ENCODE data around the gene PRKN. TPM values are rescaled to one million over a fixed set of nuclear protein-coding genes. Genes with fewer than 3 reads are reported as not detected.

PRKN gene
- total RNA-seq, 2 donors from 2014 or later = 8.3 to 8.4 TPM

DNA sequence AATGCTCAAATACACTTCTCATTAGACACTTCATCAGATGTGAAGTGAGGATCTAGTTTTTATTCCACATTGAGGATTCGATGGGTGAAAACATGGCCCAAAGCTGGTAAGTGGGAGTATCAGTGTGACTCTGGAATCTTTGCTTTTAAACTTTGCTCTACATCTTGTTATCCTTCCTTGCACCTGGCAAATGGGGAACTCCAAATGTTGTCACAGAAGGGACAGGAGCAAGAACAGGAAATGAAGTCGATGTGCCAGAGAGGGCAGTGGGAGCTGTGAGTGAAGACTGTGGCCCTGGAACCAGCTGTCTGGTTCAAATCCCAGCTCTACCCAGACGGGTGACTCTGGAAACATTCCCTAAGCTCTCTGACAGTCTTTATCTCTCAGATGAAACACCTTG is 1367.0 kb downstream of the PRKN start:
- no peak overlapping the region for H3K27ac Mint-ChIP-seq
- H3K4me3 Mint-ChIP-seq = no peak overlapping the region
- H3K27me3 Mint-ChIP-seq = peaks cover 13% of the 10 kb centered on the region
- DNase-seq (no peak), ATAC-seq (no peak)
- no peaks in the 10 kb centered on the region for H3K9me3 ChIP-seq (ENCODE audit: control insufficient read depth, low read length, poor library complexity, severe bottlenecking)
- peaks cover 3% of the 10 kb centered on the region for H3K36me3 Mint-ChIP-seq (ENCODE audit: low read depth)
- peaks cover 4% of the 10 kb centered on the region for H3K4me1 Mint-ChIP-seq

DNA sequence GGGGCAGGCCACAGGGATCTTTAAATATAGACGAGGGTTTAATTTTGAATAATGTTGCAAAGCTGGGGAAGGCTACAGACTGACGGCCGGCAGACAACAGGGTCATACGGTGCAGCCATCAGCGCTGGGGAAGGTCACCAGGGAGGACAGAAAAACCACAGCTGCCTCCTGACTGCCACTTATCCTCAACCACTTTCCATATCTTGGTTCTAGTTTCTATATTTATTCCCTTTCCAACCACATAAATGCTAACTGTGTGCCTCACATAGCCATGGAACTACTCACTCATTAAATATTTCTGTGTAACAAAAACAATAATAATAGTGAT is 1368.0 kb downstream of the PRKN start:
- no peaks in the 10 kb centered on the region for H3K9me3 ChIP-seq (ENCODE audit: control insufficient read depth, low read length, poor library complexity, severe bottlenecking)
- no peak for DNase-seq
- H3K36me3 Mint-ChIP-seq (ENCODE audit: low read depth) = peaks cover 4% of the 10 kb centered on the region
- H3K4me1 Mint-ChIP-seq = peaks cover 4% of the 10 kb centered on the region
- no peak for ATAC-seq
- H3K27me3 Mint-ChIP-seq = peaks cover 19% of the 10 kb centered on the region
- no peak overlapping the region for H3K4me3 Mint-ChIP-seq
- no peak overlapping the region for H3K27ac Mint-ChIP-seq

DNA sequence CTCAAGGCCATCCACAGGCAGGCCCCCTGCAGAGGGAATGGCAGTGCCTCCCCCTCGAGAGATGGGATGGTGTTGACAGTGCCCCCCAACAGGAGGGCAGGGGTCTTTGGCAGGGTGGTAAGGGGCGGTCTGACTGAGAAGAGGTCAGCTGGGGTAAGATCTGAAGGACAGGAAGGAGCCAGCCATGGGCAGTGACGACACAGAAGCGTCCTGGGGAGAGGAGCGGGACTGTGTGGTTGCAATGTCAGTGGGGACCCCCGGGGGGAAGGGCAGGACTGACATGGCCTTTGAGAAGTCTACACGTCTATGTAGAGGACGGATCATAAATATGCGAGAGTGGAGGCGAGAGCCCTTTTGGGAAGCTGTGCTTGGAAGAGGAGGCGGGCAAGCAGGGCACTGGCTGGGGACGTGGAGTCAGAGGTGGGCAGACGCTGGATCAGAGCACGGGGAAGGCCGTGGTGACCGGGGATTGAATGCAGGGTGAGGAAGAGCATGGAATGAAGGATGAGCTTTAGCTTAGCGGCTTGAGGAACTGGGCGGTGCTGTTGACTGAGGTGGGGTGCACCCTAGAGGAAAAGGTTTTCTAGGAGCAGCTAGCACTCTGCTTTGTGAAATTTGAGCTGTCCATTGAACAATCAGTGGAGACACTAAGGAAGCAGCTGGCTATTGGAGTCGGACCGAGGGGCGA is 1371.3 kb downstream of the PRKN start:
- peaks cover 19% of the 10 kb centered on the region for H3K27me3 Mint-ChIP-seq
- H3K4me3 Mint-ChIP-seq = no peak overlapping the region
- no peaks in the 10 kb centered on the region for H3K9me3 ChIP-seq (ENCODE audit: control insufficient read depth, low read length, poor library complexity, severe bottlenecking)
- no peak overlapping the region for H3K27ac Mint-ChIP-seq
- DNase-seq (no peak), ATAC-seq (no peak)
- H3K36me3 Mint-ChIP-seq (ENCODE audit: low read depth) = peaks cover 4% of the 10 kb centered on the region
- peaks cover 4% of the 10 kb centered on the region for H3K4me1 Mint-ChIP-seq

DNA sequence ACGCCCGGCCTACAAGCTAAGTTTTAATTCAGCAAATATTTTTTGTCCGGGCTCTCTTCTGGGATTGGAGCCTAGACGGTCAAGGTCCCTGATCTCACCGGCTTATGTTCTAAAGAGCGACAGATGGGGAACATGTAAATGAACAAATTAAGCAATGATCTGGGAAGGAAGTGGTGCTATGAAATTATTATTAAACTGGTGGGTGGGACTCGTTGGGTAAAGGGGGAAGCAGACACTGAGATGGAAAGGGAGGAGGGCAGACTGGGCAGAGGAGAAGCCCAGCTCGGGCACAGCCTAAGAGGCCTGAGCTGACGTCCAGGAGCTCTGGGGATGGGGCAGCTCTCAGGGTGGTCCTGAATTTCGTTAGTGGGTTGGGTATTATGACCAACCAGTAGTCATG is 1371.9 kb downstream of the PRKN start:
- no peak for ATAC-seq

DNA sequence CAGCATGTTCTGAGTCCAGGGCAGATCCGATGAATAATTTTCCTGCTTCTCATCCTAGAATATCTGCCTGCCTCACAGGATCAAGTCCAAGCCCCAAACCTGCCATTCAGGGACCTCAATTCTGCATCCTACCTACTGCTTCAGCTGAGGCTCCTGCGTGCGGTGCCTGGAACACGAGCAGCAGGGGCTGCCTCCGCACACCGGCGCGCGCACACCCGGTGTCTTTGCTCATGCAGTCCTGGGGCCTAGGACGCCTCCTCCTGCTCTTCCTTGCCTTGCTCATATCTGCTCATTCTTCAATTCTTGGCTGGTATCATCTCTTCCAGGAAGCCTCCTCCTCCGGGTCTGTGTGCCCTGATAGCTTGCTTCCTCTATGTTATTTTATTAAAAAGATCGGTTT is 1372.6 kb downstream of the PRKN start:
- DNase-seq (no peak), ATAC-seq (no peak)
- Mint-ChIP-seq H3K4me1 (peaks cover 4% of the 10 kb centered on the region), H3K4me3 (no peak overlapping the region), H3K27me3 (peaks cover 13% of the 10 kb centered on the region), H3K27ac (no peak overlapping the region), H3K36me3 (ENCODE audit: low read depth) (peaks cover 4% of the 10 kb centered on the region)
- H3K9me3 ChIP-seq (ENCODE audit: control insufficient read depth, low read length, poor library complexity, severe bottlenecking) = no peaks in the 10 kb centered on the region

More for the DNA sequence above, 1371.9 kb downstream of the PRKN start:
- H3K4me1 Mint-ChIP-seq = peaks cover 4% of the 10 kb centered on the region
- H3K36me3 Mint-ChIP-seq (ENCODE audit: low read depth) = peaks cover 4% of the 10 kb centered on the region
- peaks cover 19% of the 10 kb centered on the region for H3K27me3 Mint-ChIP-seq
- H3K27ac Mint-ChIP-seq = no peak overlapping the region
- no peaks in the 10 kb centered on the region for H3K9me3 ChIP-seq (ENCODE audit: control insufficient read depth, low read length, poor library complexity, severe bottlenecking)
- H3K4me3 Mint-ChIP-seq = no peak overlapping the region
- DNase-seq = no peak

DNA sequence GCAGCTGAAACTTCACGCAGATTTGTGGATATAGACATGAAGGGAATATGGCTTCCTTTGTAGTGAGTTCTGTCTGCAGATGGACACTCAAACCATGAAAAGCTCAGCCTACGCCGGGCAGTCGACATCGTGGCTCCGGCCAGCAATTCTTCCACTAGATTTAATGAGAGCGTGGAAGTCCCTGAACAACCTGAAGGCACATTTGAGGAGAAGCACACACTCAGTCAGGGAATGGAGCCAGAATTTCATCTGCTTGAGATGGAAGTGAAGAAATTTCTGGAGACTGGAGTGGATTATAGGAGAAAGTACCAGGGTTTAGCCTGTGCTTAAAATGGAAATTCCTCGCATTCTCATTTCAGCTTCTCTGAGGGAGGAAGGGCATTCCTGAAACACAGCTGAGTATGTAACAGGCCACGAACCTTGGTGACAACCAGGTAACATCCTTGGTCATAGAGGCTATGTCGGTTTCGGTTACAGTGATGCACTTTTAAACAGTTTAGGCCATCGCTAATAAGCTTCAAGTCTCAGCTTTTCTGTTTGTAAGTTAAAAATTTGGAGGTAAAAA is 1373.2 kb downstream of the PRKN start:
- DNase-seq = no peak
- Mint-ChIP-seq H3K36me3 (ENCODE audit: low read depth) (peaks cover 2% of the 10 kb centered on the region), H3K4me1 (peaks cover 4% of the 10 kb centered on the region), H3K27me3 (peaks cover 11% of the 10 kb centered on the region), H3K4me3 (no peak overlapping the region), H3K27ac (no peak overlapping the region)
- ATAC-seq = no peak
- H3K9me3 ChIP-seq (ENCODE audit: control insufficient read depth, low read length, poor library complexity, severe bottlenecking) = no peaks in the 10 kb centered on the region

DNA sequence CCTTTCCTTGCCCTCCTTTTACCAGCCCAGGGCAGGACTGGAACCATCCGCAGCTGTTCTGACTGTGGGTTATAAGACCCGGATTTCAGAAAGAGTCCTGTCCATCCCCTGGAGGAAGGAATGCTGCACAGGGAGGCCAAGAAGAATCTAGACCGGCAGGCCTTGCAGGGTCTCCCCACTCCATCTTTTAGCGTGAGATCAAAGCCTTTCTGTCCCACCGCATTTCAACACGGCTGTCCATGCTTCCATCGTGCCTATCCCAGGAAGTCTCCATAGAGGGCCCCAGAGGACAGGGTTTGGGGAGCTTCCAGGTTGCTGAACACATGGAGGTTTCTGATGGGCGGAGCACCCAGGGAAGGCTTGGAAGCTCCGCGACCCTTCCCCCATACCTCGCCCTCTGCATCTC is 1374.4 kb downstream of the PRKN start:
- DNase-seq (no peak), ATAC-seq (no peak)
- peaks cover 2% of the 10 kb centered on the region for H3K36me3 Mint-ChIP-seq (ENCODE audit: low read depth)
- peaks cover 11% of the 10 kb centered on the region for H3K27me3 Mint-ChIP-seq
- H3K4me3 Mint-ChIP-seq = no peak overlapping the region
- H3K27ac Mint-ChIP-seq = no peak overlapping the region
- H3K9me3 ChIP-seq (ENCODE audit: control insufficient read depth, low read length, poor library complexity, severe bottlenecking) = no peaks in the 10 kb centered on the region
- H3K4me1 Mint-ChIP-seq = peaks cover 4% of the 10 kb centered on the region

DNA sequence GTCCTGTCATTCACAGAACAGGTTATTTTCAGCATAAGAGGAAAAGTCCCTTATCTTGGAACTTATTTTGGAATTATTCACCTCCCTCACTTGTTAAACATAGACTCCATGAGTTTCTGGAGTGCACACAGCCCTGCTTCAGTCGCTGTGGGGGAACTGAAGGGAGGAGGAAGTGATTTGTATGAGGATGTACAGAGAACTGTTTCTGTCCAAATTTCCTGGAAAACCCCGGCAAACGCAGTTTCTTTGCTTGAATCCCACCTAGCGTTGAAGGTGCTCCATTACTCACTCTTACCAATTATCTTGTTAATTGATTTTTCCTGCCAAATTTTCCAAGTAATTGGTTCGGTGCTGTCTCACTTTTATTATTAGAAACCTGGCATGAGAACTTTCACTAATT is 1375.7 kb downstream of the PRKN start:
- H3K4me3 Mint-ChIP-seq = no peak overlapping the region
- DNase-seq (no peak), ATAC-seq (no peak)
- no peaks in the 10 kb centered on the region for H3K9me3 ChIP-seq (ENCODE audit: control insufficient read depth, low read length, poor library complexity, severe bottlenecking)
- no peak overlapping the region for H3K27ac Mint-ChIP-seq
- peaks cover 4% of the 10 kb centered on the region for H3K4me1 Mint-ChIP-seq
- H3K36me3 Mint-ChIP-seq (ENCODE audit: low read depth) = peaks cover 2% of the 10 kb centered on the region
- peaks cover 6% of the 10 kb centered on the region for H3K27me3 Mint-ChIP-seq

DNA sequence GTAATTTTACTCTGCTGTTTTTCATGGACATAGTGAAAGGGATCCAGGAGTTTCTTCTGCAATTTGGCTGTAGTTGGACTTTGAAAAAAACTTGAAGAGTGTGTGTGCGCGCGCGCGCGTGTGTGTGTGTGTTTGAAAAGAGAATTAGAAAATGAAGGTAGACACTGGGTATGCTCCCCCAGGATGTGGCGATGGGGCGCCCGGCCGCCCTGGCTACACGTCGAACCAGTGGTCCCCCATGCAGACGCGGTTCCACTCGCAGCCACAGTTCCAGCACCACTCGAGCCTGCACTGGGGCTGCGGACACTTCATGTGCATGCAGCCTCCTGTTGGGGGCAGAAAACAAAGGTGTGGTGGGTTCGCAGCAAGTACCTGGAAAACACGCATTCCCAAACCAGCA is 1377.7 kb downstream of the PRKN start:
- no peak for DNase-seq
- Mint-ChIP-seq H3K4me1 (no peaks in the 10 kb centered on the region), H3K36me3 (ENCODE audit: low read depth) (no peaks in the 10 kb centered on the region), H3K27ac (no peak overlapping the region), H3K4me3 (no peak overlapping the region), H3K27me3 (peaks cover under 1% of the 10 kb centered on the region)
- no peaks in the 10 kb centered on the region for H3K9me3 ChIP-seq (ENCODE audit: control insufficient read depth, low read length, poor library complexity, severe bottlenecking)
- no peak for ATAC-seq

DNA sequence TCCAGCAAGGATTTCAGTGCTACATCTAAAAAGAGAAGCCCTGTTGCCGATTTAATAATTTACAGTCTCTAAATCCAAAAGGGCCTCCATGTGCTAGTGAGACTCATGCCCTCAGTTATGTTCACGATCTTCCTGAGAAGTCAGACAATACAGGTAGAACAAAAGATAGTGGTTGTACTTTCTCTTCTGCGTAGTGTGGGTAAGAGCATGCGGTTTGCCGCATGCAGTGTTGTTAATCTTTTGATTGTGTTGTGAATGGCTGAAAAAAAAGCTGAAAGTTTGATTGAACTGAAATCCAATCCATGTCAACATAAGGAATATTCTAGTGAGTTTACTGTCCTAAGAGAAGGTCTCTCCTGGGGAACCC is 1379.0 kb downstream of the PRKN start:
- DNase-seq (no peak), ATAC-seq (no peak)
- Mint-ChIP-seq H3K27me3 (no peaks in the 10 kb centered on the region), H3K36me3 (ENCODE audit: low read depth) (no peaks in the 10 kb centered on the region), H3K27ac (no peak overlapping the region), H3K4me3 (no peak overlapping the region), H3K4me1 (no peaks in the 10 kb centered on the region)
- no peaks in the 10 kb centered on the region for H3K9me3 ChIP-seq (ENCODE audit: control insufficient read depth, low read length, poor library complexity, severe bottlenecking)

DNA sequence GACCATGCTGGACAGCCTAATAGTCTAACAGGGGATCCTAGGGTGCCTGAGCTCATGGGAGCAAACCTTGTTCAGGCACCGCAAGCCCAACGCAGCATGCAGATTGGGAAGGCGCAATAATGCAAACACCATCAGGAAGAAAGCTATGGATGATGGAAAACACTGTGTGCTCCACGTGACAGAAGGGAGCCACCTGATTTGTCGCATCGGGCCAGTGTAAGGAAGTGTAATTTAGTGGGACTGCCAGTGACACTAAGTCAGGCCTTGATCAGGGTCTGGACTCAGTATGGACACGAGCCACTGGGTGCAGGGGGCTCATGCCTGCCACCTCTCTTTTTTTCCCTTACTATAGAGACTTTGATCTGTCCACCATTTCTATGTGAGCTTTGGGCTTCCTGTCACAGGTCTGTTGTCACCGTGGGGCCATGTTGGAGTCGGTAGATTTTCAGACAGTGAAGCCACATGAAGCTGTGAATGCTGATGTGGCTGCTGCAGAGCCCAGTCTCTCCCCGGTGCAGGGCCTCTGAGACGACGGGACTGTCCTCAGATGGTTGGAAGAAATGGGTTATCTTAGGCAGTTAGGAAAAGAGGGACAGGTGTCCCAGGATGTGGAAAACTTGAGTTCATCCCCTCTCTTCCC is 1379.5 kb downstream of the PRKN start:
- no peaks in the 10 kb centered on the region for H3K9me3 ChIP-seq (ENCODE audit: control insufficient read depth, low read length, poor library complexity, severe bottlenecking)
- Mint-ChIP-seq H3K4me3 (no peak overlapping the region), H3K36me3 (ENCODE audit: low read depth) (no peaks in the 10 kb centered on the region), H3K27me3 (peaks cover 3% of the 10 kb centered on the region), H3K4me1 (no peaks in the 10 kb centered on the region), H3K27ac (no peak overlapping the region)
- DNase-seq = no peak
- ATAC-seq = no peak

DNA sequence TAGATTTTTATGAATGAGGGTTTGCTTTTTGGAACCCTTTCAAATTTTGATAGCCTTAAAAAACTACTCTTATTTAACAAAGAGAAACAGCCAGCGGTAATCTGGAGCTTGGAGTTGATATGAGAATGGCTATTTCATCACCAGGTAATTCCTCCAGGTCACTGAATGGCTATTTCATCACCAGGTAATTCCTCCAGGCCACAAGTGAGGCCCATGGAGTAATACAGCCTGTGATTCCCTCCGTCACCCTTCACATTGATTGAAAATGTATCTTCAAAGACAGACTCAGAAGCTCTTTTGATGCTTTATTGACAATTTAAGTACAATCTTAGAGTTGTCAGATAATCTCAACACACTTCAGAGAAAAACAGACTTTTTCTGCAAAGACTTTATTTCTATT is 1380.4 kb downstream of the PRKN start:
- H3K4me1 Mint-ChIP-seq = no peaks in the 10 kb centered on the region
- H3K27me3 Mint-ChIP-seq = peaks cover 10% of the 10 kb centered on the region

DNA sequence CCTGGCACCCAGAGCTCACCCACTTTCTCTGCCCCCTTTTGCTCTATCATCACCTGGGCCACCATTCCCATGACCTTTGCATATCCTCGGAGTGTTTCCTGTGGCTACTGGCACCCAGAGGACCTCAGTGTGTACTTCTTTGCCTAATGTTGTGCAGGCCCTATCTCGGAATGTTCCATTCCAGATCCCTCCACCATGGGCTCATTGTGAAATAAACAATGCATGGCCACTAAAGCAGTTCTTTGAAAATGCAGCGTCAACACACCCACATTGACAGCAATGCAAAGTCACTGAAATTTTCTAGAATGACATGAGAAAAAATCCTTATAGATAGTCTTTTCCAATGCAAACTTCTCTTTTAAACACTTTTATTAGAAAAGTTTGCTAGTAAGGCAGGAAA is 1380.8 kb downstream of the PRKN start:
- no peak overlapping the region for H3K27ac Mint-ChIP-seq
- no peaks in the 10 kb centered on the region for H3K4me1 Mint-ChIP-seq
- no peak overlapping the region for H3K4me3 Mint-ChIP-seq
- DNase-seq = no peak
- no peaks in the 10 kb centered on the region for H3K9me3 ChIP-seq (ENCODE audit: control insufficient read depth, low read length, poor library complexity, severe bottlenecking)
- ATAC-seq = no peak
- H3K36me3 Mint-ChIP-seq (ENCODE audit: low read depth) = no peaks in the 10 kb centered on the region
- peaks cover 10% of the 10 kb centered on the region for H3K27me3 Mint-ChIP-seq

More for the DNA sequence above, 1380.4 kb downstream of the PRKN start:
- no peak for DNase-seq
- H3K9me3 ChIP-seq (ENCODE audit: control insufficient read depth, low read length, poor library complexity, severe bottlenecking) = no peaks in the 10 kb centered on the region
- no peak overlapping the region for H3K4me3 Mint-ChIP-seq
- no peaks in the 10 kb centered on the region for H3K36me3 Mint-ChIP-seq (ENCODE audit: low read depth)
- no peak for ATAC-seq
- no peak overlapping the region for H3K27ac Mint-ChIP-seq

DNA sequence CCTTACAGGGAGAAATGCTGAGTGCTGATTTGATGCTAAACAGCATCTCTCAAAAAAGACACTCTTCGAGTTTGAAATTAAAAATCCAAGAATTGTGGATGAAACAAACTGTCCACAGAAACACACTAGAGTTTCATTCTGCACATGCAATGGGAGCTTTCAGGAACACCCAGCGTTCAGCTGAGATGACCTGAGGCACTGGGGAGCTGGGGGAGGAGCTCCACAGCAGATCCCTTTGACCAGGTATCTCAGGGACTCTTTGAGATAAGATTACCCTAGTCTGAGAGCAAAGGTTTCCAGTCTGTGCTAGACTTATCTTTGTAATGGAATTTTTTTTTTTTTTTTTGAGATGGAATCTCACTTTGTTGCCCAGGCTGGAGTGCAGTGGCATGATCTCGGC is 1382.9 kb downstream of the PRKN start:
- no peaks in the 10 kb centered on the region for H3K4me1 Mint-ChIP-seq

More for the DNA sequence above, 1382.9 kb downstream of the PRKN start:
- DNase-seq (no peak), ATAC-seq (no peak)
- Mint-ChIP-seq H3K36me3 (ENCODE audit: low read depth) (no peaks in the 10 kb centered on the region), H3K27me3 (peaks cover 11% of the 10 kb centered on the region), H3K4me3 (no peak overlapping the region), H3K27ac (no peak overlapping the region)
- H3K9me3 ChIP-seq (ENCODE audit: control insufficient read depth, low read length, poor library complexity, severe bottlenecking) = no peaks in the 10 kb centered on the region

Data from T-helper 17 cell (primary cell).